DMS153 treated with DMSO at 0.1 percent for 48 hours (cell line): Measurements from ENCODE around the gene STX1A.

Experiments
- DNase-seq: peaks from one replicate; lab custom pipeline; 2025; ENCODE audit not compliant: unreplicated experiment; lab: John Stamatoyannopoulos, UW

STX1A gene

DNA sequence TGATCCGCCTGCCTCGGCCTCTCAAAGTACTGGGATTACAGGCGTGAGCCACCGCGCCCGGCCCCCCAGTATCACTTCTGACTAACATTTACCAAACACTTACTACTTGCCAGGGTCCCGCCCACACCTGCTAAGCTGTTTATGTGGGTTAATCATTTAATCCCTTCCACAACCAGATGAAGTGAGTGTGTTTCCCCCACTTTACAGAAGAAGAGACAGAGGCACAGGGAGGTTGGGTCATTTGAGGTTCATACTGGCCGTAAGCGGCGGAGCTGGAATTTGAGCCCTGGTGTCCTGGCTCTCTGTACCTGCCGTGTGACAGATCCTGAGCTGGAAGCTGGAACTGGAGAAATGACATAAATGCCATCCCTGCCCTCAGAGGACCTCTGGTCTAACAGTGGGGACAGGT, 66.9 kb downstream of the STX1A start:
- no peak for DNase-seq

DNA sequence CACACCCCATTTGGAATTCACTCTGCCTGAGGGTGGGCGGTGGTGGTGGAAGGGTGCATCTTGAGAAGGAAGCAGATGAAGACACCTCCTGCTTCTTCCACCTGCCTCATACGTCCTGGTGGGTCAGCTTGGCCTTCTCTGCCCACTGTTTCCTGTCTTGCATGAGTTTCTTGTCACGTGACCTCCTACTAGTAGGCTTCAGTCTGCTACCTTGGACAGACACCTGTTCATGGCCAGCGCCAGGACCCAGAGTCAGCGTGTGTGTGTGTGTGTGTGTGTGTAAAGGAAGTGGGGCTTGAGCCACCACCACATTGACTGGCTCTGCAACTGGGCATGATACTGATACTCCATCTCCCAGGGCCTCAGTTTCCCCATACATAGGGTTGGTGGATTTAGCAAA, 68.9 kb downstream of the STX1A start:
- DNase-seq, result no peak

DNA sequence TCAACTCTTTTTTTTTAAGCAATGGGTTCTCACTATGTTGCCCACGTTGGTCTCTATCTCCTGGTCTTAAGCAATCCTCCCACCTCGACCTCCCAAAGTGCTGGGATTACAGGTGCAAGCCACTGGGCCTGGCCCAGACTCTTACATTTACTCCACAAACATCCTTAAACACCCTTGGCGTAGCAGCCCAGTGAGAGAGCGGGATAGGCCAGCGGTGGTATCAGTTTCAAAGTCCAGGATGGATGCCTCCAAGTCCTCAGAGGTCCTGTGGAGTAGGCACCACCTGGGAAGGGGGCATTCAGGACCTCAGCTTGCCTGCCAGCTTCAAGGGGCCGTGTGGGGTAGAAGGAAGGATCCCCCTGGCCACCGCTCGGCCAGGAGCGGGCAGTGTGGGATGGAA, 69.9 kb downstream of the STX1A start:
- no peak for DNase-seq
